ENCODE measurements around the gene CDH22.

DNA sequence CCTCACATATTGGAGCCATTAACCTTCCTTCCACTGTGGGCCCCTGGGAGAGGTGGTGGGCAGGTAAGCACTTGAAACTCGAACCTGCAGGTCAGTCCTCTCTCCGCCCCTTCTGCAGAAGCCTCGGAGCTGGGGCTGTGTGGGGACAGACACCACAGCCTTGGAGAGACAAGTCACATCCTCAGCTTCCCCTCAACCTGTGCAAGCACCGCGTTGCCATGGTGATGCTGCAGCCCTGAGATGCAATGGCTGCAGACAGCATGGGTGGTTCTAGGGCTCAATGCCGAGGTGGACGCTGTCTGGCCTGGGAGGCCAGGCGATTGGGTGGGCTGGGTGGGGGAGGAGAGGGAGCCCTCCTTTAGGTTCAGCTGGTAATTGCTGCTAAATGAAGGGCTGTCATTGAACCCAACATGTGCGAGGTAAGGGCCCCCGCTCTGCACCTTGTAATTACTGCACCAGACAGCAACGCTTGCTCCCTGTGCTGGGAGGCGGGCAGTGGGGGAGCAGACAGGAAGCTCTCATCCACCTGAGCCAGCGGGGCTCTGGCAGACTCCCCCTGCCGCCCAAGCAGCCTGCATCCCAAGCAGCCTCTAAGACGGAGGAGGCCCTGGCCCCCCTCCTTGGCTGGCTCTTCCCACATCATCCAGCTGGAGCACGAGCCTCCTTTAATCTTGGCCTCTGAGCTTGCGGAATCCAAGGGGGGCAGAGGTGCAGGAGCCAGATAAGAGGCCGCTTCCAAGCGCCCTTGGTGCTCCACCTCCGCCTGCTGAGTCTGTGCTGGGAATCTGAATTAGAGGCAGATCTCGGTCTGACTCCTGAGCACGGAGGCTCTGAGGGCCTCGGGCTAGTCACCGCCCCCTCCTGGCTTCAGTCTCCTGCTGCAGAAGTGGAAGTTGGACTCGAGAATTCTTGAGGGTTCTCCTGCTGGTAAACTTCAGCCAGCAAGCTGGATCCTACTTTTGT, 39.8 kb upstream of the CDH22 start:
- TF ChIP-seq, protein P1, sequence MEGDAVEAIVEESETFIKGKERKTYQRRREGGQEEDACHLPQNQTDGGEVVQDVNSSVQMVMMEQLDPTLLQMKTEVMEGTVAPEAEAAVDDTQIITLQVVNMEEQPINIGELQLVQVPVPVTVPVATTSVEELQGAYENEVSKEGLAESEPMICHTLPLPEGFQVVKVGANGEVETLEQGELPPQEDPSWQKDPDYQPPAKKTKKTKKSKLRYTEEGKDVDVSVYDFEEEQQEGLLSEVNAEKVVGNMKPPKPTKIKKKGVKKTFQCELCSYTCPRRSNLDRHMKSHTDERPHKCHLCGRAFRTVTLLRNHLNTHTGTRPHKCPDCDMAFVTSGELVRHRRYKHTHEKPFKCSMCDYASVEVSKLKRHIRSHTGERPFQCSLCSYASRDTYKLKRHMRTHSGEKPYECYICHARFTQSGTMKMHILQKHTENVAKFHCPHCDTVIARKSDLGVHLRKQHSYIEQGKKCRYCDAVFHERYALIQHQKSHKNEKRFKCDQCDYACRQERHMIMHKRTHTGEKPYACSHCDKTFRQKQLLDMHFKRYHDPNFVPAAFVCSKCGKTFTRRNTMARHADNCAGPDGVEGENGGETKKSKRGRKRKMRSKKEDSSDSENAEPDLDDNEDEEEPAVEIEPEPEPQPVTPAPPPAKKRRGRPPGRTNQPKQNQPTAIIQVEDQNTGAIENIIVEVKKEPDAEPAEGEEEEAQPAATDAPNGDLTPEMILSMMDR (IDR thresholded peaks at IDR 0.05), result no peak
- no peak for TF ChIP-seq POLR2A (IDR thresholded peaks at IDR 0.05)

All from esophagus squamous epithelium (tissue), 4 donors.